HEK293 (cell line): ENCODE measurements around the gene TRIM56.

Experiments
- HOXA7 ChIP-seq: sonication (generic); formaldehyde crosslinking; IDR thresholded peaks from 2 replicates; pipeline ENCODE4 v1.8.1; 2022; ENCODE audit warnings: missing genetic modification reagents, borderline replicate concordance
- PRDM1 ChIP-seq: fragments of 450-650 bp; formaldehyde crosslinking; IDR thresholded peaks from 2 replicates; pipeline ENCODE4; 2016; ENCODE audit warnings: missing biosample characterization, missing genetic modification characterization
- REST ChIP-seq: fragments of 450-650 bp; formaldehyde crosslinking; IDR thresholded peaks from 2 replicates; pipeline ENCODE4 v1.5.1; 2016; ENCODE audit warnings: missing biosample characterization, missing genetic modification characterization
- ZBTB1 ChIP-seq: fragments of 450-650 bp; formaldehyde crosslinking; IDR thresholded peaks from 2 replicates; pipeline ENCODE4 v1.5.1; 2016; ENCODE audit warnings: missing biosample characterization, missing genetic modification characterization
- ZBTB17 ChIP-seq: fragments of 450-650 bp; formaldehyde crosslinking; IDR thresholded peaks from 2 replicates; pipeline ENCODE4 v1.5.1; 2016; ENCODE audit warnings: missing biosample characterization, missing genetic modification characterization
- ZBTB21 ChIP-seq: fragments of 450-650 bp; formaldehyde crosslinking; IDR thresholded peaks from 2 replicates; pipeline ENCODE4 v1.5.1; 2017; ENCODE audit warnings: missing biosample characterization, missing genetic modification characterization
- ZBTB8A ChIP-seq: fragments of 450-650 bp; formaldehyde crosslinking; IDR thresholded peaks from 2 replicates; pipeline ENCODE4 v1.5.1; 2016; ENCODE audit warnings: missing biosample characterization, missing genetic modification characterization
- ZNF140 ChIP-seq: fragments of 450-650 bp; formaldehyde crosslinking; IDR thresholded peaks from 2 replicates; pipeline ENCODE4 v1.5.1; 2016; ENCODE audit warnings: missing biosample characterization, missing genetic modification characterization
- ZNF146 ChIP-seq: fragments of 450-650 bp; formaldehyde crosslinking; IDR thresholded peaks from 2 replicates; pipeline ENCODE4 v1.5.1; 2016; ENCODE audit warnings: missing biosample characterization, missing genetic modification characterization
- ZNF18 ChIP-seq: fragments of 450-650 bp; formaldehyde crosslinking; IDR thresholded peaks from 2 replicates; pipeline ENCODE4 v1.5.1; 2016; ENCODE audit warnings: missing biosample characterization, missing genetic modification characterization
- ZNF202 ChIP-seq: fragments of 450-650 bp; formaldehyde crosslinking; IDR thresholded peaks from 2 replicates; pipeline ENCODE4 v1.5.1; 2016; ENCODE audit warnings: missing biosample characterization, missing genetic modification characterization, borderline replicate concordance
- ZNF221 ChIP-seq: fragments of 450-650 bp; formaldehyde crosslinking; IDR thresholded peaks from 2 replicates; pipeline ENCODE4 v1.5.1; 2017; ENCODE audit warnings: missing biosample characterization, missing genetic modification characterization, borderline replicate concordance
- ZNF292 ChIP-seq: fragments of 450-650 bp; formaldehyde crosslinking; IDR thresholded peaks from 2 replicates; pipeline ENCODE4 v1.5.1; 2016; ENCODE audit warnings: low read depth, missing biosample characterization, missing genetic modification characterization, borderline replicate concordance
- ZNF416 ChIP-seq: fragments of 450-650 bp; formaldehyde crosslinking; IDR thresholded peaks from 2 replicates; pipeline ENCODE4 v1.5.1; 2016; ENCODE audit warnings: missing biosample characterization, missing genetic modification characterization
- ZNF426 ChIP-seq: fragments of 450-650 bp; formaldehyde crosslinking; IDR thresholded peaks from 2 replicates; pipeline ENCODE4 v1.5.1; 2017; ENCODE audit warnings: missing biosample characterization, missing genetic modification characterization, mild to moderate bottlenecking, inconsistent platforms, moderate library complexity
- ZNF433 ChIP-seq: fragments of 450-650 bp; formaldehyde crosslinking; IDR thresholded peaks from 2 replicates; pipeline ENCODE4 v1.5.1; 2016; ENCODE audit warnings: missing biosample characterization, missing genetic modification characterization, low read depth
- ZNF48 ChIP-seq: fragments of 450-650 bp; formaldehyde crosslinking; IDR thresholded peaks from 2 replicates; pipeline ENCODE4 v1.5.1; 2016; ENCODE audit warnings: missing biosample characterization, missing genetic modification characterization
- ZNF501 ChIP-seq: fragments of 450-650 bp; formaldehyde crosslinking; IDR thresholded peaks from 2 replicates; pipeline ENCODE4 v1.5.1; 2016; ENCODE audit warnings: missing biosample characterization, missing genetic modification characterization
- ZNF513 ChIP-seq: fragments of 450-650 bp; IDR thresholded peaks from 2 replicates; pipeline ENCODE4 v1.5.1; 2018; ENCODE audit warnings: missing biosample characterization, missing genetic modification characterization
- ZNF518A ChIP-seq: fragments of 450-650 bp; formaldehyde crosslinking; conservative IDR thresholded peaks from 2 replicates; pipeline ENCODE4 v1.5.1; 2016; ENCODE audit warnings: low read depth, missing biosample characterization, missing genetic modification characterization
- ZNF544 ChIP-seq: fragments of 450-650 bp; formaldehyde crosslinking; IDR thresholded peaks from 2 replicates; pipeline ENCODE4 v1.5.0; 2017; ENCODE audit warnings: missing biosample characterization, missing genetic modification characterization
- ZNF549 ChIP-seq: fragments of 450-650 bp; IDR thresholded peaks from 2 replicates; pipeline ENCODE4 v1.5.1; 2018; ENCODE audit warnings: missing biosample characterization, missing genetic modification characterization, mild to moderate bottlenecking, inconsistent platforms, moderate library complexity
- ZNF704 ChIP-seq: fragments of 450-650 bp; formaldehyde crosslinking; IDR thresholded peaks from 2 replicates; pipeline ENCODE4 v1.5.1; 2016; ENCODE audit warnings: missing biosample characterization, missing genetic modification characterization
- ZNF747 ChIP-seq: fragments of 450-650 bp; formaldehyde crosslinking; IDR thresholded peaks from 2 replicates; pipeline ENCODE4 v1.5.1; 2016; ENCODE audit warnings: missing biosample characterization, missing genetic modification characterization
- ZNF791 ChIP-seq: fragments of 450-650 bp; formaldehyde crosslinking; IDR thresholded peaks from 2 replicates; pipeline ENCODE4 v1.5.1; 2016; ENCODE audit warnings: missing biosample characterization, missing genetic modification characterization
- ZSCAN4 ChIP-seq: fragments of 450-650 bp; formaldehyde crosslinking; IDR thresholded peaks from 2 replicates; pipeline ENCODE4 v1.5.1; 2017; ENCODE audit warnings: missing biosample characterization, missing genetic modification characterization

The TRIM56 gene

GRCh38 chr7:101138213-101138870 lies 53.1 kb downstream of the TRIM56 start (continued):
- TF ChIP-seq ZNF513 (no peak), ZNF433 (no peak), ZNF140 (tag by site-specific recombination) (no peak), ZNF544 (tag by site-specific recombination) (no peak), ZSCAN4 (peak; percentile 54; the same call in 1 of the 2 replicates), ZNF18 (tag by site-specific recombination) (peak; percentile 72; the same call in 1 of the 2 replicates), ZBTB17 (peak; percentile 85), REST (peak; percentile 44; the same call in 1 of the 2 replicates), ZNF791 (tag by site-specific recombination) (no peak), ZNF292 (tag by site-specific recombination) (no peak), ZNF416 (no peak), PRDM1 (tag by site-specific recombination) (peak; percentile 82), ZBTB21 (tag by site-specific recombination) (peak; percentile 90), ZNF704 (tag by site-specific recombination) (no peak), ZNF221 (tag by site-specific recombination) (no peak), ZNF549 (tag by site-specific recombination) (no peak), ZBTB1 (tag by site-specific recombination) (0 out of 2 replicates have a peak, but pooled peaks have one; percentile 41), ZBTB8A (tag by site-specific recombination) (peak; percentile 55), ZNF202 (tag by site-specific recombination) (no peak), ZNF747 (no peak), ZNF518A (tag by site-specific recombination) (peak; percentile 74), ZNF501 (tag by site-specific recombination) (peak; percentile 94), ZNF48 (tag by site-specific recombination) (no peak), HOXA7 (CRISPR knock-in tag) (no peak), ZNF426 (tag by site-specific recombination) (no peak), ZNF146 (tag by site-specific recombination) (0 out of 2 replicates have a peak, but pooled peaks have one; percentile 36)
